Upper lobe of left lung (tissue), 6 donors: ENCODE data around the gene NSUN2. TPM values are rescaled to one million over a fixed set of nuclear protein-coding genes. Genes with fewer than 3 reads are reported as not detected.

ENCODE experiments used
- ATAC-seq, 2 donors: fragments of 200-7000 bp; cut with Tn5 transposase; one replicate each; pipeline ENCODE4 v1.9.1; 2022; ENCODE audit warnings: mild to moderate bottlenecking in 2 of 2, moderate library complexity in 2 of 2; ENCODE audit not compliant: low FRiP score in 2 of 2
- DNase-seq, 2 donors: peaks; one replicate each; pipeline ENCODE4 v3.0.0-alpha.2; 2019 to 2020
- H3K27ac ChIP-seq, 4 donors: fragments of 200-600 bp; sonication (generic); one replicate each; pipeline ENCODE4 v1.5.1; 2016 to 2019
- H3K27me3 ChIP-seq, 4 donors: fragments of 200-600 bp; sonication (generic); one replicate each; pipeline ENCODE4 v1.5.1; 2017 to 2019
- H3K36me3 ChIP-seq, 4 donors: fragments of 200-600 bp; sonication (generic); one replicate each; pipeline ENCODE4 v1.5.1; 2016 to 2019
- H3K4me1 ChIP-seq, 4 donors: fragments of 200-600 bp; sonication (generic); one replicate each; pipeline ENCODE4 v1.5.1; 2018 to 2019
- H3K4me3 ChIP-seq, 4 donors: fragments of 200-600 bp; sonication (generic); one replicate each; pipeline ENCODE4 v1.5.1; 2017 to 2019; ENCODE audit warnings: mild to moderate bottlenecking in 2 of 4, moderate library complexity in 1 of 4
- H3K9me3 ChIP-seq, 4 donors: fragments of 200-600 bp; sonication (generic); one replicate each; pipeline ENCODE4 v1.5.1; 2018 to 2019
- EP300 ChIP-seq, 4 donors: sonication (generic); formaldehyde crosslinking; IDR thresholded peaks; one replicate each; pipeline ENCODE4 v1.5.1; 2017; ENCODE audit warnings: antibody characterized with exemption in 4 of 4, control low read depth in 2 of 4
- POLR2A ChIP-seq, 4 donors: fragments of 450-650 bp; IDR thresholded peaks; one replicate each; pipeline ENCODE4 v1.5.1; 2016 to 2017; ENCODE audit warnings: antibody characterized with exemption in 4 of 4, mild to moderate bottlenecking in 2 of 4
- POLR2AphosphoS5 ChIP-seq, 2 donors: sonication (generic); formaldehyde crosslinking; IDR thresholded peaks; one replicate each; pipeline ENCODE4 v1.5.1; 2017; ENCODE audit warnings: antibody characterized with exemption in 2 of 2
- WGBS, 2 donors: methylation state at CpG; one replicate each; pipeline ENCODE4 v1.1.5; 2017 to 2018; 5-methylcytosine and 5-hydroxymethylcytosine counted together
- total RNA-seq, 6 donors: library from RNA; depleted of rRNA in 4 of 6; stranded (reverse); fragments of >200 nt in 4 of 6; gene quantifications; one replicate each; pipeline versions ENCODE4 v1.1.0 to v1.2.1, GENCODE V29; 2016 to 2021
- TF ChIP-seq, protein P1 (sequence below), 6 experiments: fragments of 450-650 bp in 4 of 6; fragments of 200-600 bp in 2 of 6; sonication (generic) in 2 of 6; IDR thresholded peaks; one replicate each; pipeline ENCODE4 v1.5.1; 2016 to 2019; ENCODE audit warnings: antibody characterized with exemption in 6 of 6
- donor health status: DM: no; HTN: no; CAD: no; lungs with moderate emphysema.
- donor health status: DM: no; HTN: yes; CAD: no; lungs with severe emphysema.

NSUN2 gene
- total RNA-seq, 6 donors from 2014 or later = 41.9 to 92.2 (median 52.2) TPM

DNA sequence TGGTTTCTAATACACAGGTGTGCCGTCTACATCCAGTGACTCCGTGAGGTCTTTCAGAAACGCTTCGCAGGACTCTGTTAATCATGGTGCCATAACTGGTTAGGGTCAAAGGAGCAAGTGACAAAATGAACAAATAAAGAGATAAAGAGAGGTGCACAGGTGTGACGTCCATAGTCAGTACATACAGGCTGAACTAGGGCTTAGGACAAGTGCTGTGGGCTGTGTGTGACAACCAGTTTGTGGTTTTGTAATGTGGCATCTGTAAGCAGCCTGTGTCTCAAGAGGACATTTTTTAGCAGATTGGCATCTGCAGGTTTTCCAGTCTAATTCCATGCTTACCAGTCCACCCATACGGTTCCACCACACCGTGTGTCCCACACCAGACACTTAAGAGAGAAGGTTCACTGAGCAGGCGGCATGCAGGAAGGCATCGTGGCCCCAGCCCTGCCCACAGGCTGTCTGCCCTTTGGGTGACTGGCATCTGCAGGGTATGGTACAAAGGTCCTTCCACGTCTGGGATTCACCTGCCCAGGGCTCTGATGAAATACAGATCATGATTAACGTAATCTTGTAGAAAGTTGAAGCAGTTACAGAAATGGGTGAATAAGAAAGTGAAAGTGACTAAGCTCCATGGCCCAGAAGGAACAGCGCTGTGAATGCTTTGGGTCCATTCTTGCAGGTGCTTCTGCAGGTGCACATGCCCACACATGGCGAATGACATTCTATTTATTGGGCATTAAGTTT lies 27.3 kb upstream of the NSUN2 start:
- Histone ChIP-seq H3K4me1 (no peaks in the 10 kb centered on the region), H3K27ac (no peak overlapping the region), H3K4me3 (no peak overlapping the region), H3K27me3 (no peaks in the 10 kb centered on the region), H3K36me3 (peaks cover 2 to 45% (median 24%) of the 10 kb centered on the region in 4 donors), H3K9me3 (peaks cover 3 to 12% (median 8%) of the 10 kb centered on the region in 4 donors)
- DNase-seq (no peak), ATAC-seq (no peak)
- WGBS, 2 donors = 90 to 94% methylated on average over 12 to 13 of the region's 13 CpGs
- no peak for TF ChIP-seq EP300 (IDR thresholded peaks at IDR 0.05)
- no peak for TF ChIP-seq POLR2AphosphoS5 (IDR thresholded peaks at IDR 0.05)
- TF ChIP-seq POLR2A (IDR thresholded peaks at IDR 0.05) = no peak
- TF ChIP-seq, protein P1, sequence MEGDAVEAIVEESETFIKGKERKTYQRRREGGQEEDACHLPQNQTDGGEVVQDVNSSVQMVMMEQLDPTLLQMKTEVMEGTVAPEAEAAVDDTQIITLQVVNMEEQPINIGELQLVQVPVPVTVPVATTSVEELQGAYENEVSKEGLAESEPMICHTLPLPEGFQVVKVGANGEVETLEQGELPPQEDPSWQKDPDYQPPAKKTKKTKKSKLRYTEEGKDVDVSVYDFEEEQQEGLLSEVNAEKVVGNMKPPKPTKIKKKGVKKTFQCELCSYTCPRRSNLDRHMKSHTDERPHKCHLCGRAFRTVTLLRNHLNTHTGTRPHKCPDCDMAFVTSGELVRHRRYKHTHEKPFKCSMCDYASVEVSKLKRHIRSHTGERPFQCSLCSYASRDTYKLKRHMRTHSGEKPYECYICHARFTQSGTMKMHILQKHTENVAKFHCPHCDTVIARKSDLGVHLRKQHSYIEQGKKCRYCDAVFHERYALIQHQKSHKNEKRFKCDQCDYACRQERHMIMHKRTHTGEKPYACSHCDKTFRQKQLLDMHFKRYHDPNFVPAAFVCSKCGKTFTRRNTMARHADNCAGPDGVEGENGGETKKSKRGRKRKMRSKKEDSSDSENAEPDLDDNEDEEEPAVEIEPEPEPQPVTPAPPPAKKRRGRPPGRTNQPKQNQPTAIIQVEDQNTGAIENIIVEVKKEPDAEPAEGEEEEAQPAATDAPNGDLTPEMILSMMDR (IDR thresholded peaks at IDR 0.05) = no peak

DNA sequence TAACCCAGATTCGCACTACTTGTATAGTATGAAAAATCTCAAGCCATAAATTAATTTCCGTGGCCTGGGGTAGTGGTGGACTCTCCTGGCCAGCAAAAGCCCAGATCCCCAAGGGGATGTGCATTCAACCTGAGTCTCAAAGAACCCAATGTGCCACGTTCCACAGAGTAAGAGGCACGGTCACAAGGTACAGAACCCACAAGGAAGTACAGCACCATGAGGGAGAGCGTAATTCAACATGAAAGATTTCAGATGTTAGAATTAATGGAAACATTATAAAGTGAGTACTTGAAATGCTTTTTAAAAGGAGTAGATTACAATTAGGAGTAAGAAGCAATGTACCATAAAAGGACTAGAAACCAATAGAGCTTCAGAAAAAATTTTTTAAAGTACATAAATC lies 23.8 kb upstream of the NSUN2 start:
- 94 to 97% methylated on average over 5 of the region's 5 CpGs for WGBS, 2 donors
- no peak for DNase-seq

DNA sequence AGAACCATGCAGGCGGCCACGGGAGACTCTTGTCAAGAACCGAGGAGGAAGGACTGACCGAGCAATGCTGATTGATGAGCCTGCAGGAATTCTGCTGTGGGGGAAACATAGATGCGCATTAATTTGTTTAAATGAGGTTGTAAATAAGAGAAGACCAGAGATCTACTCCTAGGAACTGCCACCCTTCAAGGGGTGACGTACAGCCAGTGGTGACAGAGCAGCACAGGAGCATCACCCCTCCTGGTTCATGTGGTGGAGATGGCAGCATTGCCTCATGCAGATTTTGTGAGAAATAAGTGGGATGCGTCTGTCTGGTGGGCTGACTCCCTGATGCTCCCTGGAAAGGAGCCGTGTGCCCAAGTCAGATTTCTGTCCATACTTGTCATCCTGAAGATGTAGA lies 22.6 kb upstream of the NSUN2 start:
- peaks cover 3 to 12% (median 8%) of the 10 kb centered on the region in 4 donors for H3K9me3 ChIP-seq
- H3K27ac ChIP-seq = no peak overlapping the region
- H3K36me3 ChIP-seq = peaks cover 2 to 52% (median 24%) of the 10 kb centered on the region in 4 donors
- no peak for DNase-seq
- 94 to 96% methylated on average over 8 of the region's 8 CpGs for WGBS, 2 donors
- TF ChIP-seq POLR2A (IDR thresholded peaks at IDR 0.05) (no peak), EP300 (IDR thresholded peaks at IDR 0.05) (no peak), POLR2AphosphoS5 (IDR thresholded peaks at IDR 0.05) (no peak)
- TF ChIP-seq, protein P1 (IDR thresholded peaks at IDR 0.05) = no peak
- no peaks in the 10 kb centered on the region for H3K27me3 ChIP-seq
- no peaks in the 10 kb centered on the region for H3K4me1 ChIP-seq
- ATAC-seq = no peak
- no peak overlapping the region for H3K4me3 ChIP-seq

More for the DNA sequence above, 23.8 kb upstream of the NSUN2 start:
- Histone ChIP-seq H3K27ac (no peak overlapping the region), H3K4me1 (no peaks in the 10 kb centered on the region), H3K36me3 (peaks cover 2 to 52% (median 24%) of the 10 kb centered on the region in 4 donors), H3K9me3 (peaks cover 3 to 12% (median 8%) of the 10 kb centered on the region in 4 donors), H3K27me3 (no peaks in the 10 kb centered on the region), H3K4me3 (no peak overlapping the region)
- TF ChIP-seq POLR2AphosphoS5 (IDR thresholded peaks at IDR 0.05) (no peak), EP300 (IDR thresholded peaks at IDR 0.05) (no peak), POLR2A (IDR thresholded peaks at IDR 0.05) (no peak)
- TF ChIP-seq, protein P1 (IDR thresholded peaks at IDR 0.05) = no peak
- ATAC-seq = no peak

DNA sequence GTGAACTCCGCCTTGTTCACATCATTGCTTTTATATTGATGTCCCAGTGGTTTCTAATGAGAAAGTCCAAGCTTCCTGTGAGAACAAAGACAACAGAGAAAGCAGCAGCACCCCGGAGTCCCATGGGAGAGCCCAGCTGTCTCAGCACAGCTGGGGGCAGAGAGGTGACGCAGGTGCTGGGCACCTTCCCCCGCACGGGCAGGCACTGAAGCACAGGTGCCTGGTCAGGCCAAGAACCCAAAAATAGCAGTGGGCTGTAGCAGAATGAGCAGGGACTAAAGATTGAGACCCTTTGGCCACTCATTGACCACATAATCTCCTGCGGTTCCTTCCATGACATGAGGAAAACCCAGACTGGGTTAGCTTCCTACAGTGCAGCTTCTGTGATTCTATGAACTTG lies 19.2 kb upstream of the NSUN2 start:
- Histone ChIP-seq H3K27ac (no peak overlapping the region), H3K4me1 (no peaks in the 10 kb centered on the region), H3K9me3 (peaks cover 3 to 7% (median 6%) of the 10 kb centered on the region in 4 donors), H3K36me3 (peaks cover 0 to 35% (median 10%) of the 10 kb centered on the region in 4 donors), H3K27me3 (no peaks in the 10 kb centered on the region), H3K4me3 (no peak overlapping the region)
- DNase-seq (no peak), ATAC-seq (no peak)
- TF ChIP-seq POLR2A (IDR thresholded peaks at IDR 0.05) (no peak), EP300 (IDR thresholded peaks at IDR 0.05) (no peak), POLR2AphosphoS5 (IDR thresholded peaks at IDR 0.05) (no peak)
- TF ChIP-seq, protein P1 (IDR thresholded peaks at IDR 0.05) = no peak
- WGBS, 2 donors = 81 to 96% methylated on average over 6 of the region's 6 CpGs
